HG03139 (cell line): ENCODE measurements around the gene ASTN1.

Experiments
- ATAC-seq: cut with Tn5 transposase; IDR thresholded peaks from one replicate; pipeline ENCODE4 v1.9.1; 2021; ENCODE audit not compliant: unreplicated experiment

Gene ASTN1

DNA sequence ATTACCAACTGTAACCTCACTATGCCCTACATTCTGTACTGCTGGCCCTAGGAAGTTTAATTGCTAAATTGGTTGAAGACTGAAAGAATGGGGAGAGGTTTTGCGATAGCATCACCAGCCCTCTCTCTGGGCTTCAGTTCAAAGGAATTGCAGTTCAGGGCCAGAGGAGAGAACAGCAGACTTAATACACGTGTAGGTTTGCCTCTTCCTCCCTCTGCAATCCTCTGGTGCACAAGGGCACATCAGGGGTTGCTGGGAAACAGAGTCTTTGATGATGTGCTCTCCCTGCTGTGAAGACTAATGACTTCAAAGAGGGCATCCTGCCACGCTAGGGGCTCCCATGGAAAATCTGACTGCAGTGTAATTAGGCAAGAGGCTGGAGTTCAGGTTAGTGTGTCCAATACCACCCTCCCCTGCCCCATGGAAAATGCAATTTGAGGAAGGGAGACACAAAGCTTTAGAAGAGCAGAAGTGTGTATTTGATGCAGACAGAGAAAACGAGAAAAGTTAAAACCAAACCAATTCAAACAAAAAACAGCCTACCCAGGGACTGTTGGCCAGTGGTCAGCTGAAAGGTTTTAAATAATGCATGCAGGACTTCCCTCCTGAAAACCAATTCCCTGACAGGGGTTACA is 167.9 kb downstream of the ASTN1 start:
- ATAC-seq, result no peak

DNA sequence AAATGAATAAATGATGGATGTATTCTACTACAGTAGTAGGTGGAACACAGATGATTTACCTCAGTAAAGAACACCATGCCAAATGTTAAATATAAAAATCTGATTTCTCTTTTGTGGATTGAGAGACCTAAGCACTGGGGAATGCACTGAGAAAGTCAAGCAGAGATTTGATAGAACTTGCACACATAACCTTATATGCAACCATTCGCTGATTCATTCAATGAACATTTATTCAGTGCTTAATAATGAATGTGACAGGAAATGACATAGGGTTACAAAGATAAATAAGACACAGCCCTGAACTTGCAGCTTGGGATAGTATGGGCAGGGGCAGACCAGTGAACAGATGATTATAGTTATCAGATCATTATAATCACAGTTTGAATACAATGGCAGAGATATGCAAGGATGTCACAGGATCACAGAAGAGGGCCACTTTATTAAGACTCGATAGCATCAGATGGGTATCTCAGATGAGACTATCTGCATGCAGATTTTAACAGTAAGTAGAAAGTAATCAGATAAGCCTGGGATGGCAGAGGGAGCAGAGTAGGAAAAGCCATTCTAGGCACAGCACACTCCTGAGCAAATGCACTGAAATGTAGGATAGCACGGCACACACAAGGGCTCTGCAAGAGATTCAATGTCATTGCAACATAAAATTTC is 169.4 kb downstream of the ASTN1 start:
- no peak for ATAC-seq

DNA sequence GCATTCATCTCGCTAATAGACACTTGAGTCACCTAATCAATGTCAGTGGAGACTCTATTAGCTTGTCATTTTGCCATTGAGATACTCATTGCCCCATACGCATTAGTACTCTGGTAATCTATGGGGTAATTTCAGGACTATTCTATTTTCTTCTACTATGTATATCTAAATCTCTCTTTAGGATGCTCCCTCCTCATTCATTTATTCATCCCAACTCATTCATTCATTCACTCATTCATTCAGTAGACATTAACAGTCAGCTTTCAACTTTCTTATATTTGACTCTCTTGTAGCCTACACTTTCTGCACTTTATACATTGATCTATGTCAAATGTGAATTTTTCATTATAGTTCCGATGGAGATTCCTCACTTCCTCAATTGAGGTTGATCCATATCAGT is 170.9 kb downstream of the ASTN1 start:
- no peak for ATAC-seq

DNA sequence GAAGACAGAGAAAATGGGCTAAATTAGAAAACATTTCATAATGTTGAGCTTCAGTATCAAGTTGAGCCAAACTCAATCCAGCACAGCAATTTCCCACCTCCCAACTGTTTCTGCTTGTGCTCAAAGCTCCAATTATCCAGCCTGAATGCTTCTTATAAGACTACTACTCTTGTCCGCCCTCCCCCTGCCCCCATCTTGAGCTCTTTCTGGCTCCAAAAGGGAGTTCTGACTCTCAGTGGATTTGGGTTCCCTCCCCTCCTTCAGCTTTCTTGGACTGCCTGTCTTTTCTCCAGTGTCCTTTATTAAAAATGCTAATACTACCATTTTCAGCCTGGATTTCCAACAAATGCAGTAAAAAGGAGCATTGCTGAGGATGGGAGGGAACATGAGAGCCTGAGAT is 174.8 kb downstream of the ASTN1 start:
- no peak for ATAC-seq

DNA sequence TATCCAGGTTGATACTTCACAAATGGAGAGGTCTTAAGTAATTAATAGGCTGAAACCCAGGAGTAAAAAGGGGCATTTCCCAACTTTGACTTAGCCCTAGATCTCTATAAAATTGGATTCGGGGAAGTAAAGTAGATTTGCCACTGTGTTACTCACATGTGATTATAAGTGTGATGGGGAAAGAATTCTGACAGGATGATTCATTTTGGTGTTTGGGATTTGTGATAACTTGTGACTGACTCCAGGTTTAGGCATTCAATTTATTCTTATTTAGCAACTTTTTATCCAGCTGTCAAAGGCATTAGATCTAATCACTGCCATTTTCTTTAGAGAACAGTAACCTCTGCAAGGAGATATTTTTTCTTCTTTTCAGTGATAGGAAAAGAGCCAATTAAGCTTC is 175.5 kb downstream of the ASTN1 start:
- ATAC-seq, result no peak

DNA sequence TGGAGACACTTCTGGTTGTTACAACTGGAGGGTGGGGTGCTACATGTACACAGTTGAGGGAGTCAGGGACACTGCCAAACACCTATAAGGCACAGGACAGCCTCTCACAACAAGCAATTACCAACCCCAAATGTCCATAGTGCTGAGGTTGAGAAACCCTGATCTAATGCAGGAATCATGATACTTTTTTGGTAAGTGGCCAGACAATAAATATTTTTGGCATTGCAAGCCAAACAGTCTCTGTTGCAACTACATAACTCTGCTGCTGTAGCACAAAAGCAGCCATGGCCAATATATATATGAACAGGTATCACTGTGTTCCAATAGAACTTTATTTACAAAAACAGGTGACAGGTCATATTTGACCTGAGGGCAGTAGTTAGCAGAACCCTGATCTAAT is 177.5 kb downstream of the ASTN1 start:
- no peak for ATAC-seq

DNA sequence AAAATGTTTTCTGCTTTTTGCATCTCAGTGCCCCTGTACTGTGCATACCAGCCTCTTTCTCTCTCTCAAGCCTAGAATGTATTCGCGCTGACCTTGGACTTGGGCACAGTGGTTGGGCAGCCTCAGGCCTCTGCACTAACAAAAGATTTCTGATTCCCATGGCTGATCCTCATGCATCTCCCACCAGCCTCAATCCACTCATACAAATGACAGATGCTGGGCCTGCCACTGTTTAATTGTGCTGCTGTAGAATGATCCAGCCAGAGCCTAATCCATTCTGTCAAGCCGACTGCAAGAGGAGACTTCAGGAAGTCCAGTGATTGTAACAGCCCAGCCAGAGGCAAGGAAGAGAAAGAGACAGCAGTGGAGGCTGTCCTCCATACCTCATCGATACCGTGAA is 180.8 kb downstream of the ASTN1 start:
- ATAC-seq, result no peak

DNA sequence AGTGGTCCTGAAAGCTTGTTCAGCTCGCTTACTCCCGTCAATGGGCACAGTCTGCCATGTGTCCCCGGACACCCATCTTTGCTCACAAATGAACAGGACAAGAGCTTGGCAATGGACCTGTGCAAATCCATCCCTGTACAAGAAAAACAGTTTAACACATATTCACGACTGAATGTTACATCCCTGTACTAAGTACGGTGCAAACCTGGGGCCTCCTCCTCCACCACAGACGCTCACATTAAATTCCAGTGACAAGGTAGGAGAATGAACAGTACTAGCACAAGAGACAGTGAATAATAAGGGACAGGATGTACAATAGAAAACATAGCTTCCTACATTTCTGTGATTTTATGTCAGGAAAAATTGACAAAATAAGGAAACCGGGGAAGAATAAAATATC is 187.7 kb downstream of the ASTN1 start:
- no peak for ATAC-seq

DNA sequence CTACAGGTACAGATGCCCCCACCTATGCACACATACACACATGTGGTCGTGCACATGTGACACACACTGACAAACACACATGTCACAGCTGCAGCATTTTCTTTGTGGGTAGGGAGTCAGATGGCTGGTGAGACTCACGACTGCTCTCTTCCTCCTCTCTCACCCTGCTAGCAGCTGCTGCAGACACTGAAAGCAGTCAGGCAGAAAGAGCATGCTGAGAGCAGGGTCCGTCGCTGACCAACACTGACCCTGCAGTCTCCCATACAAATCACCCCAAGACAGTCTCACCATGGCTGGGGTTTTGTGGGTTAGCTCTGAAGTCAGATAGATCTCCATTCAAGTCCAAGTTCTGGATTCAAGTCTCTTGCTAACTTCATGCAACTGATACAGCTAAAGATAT is 188.3 kb downstream of the ASTN1 start:
- no peak for ATAC-seq

DNA sequence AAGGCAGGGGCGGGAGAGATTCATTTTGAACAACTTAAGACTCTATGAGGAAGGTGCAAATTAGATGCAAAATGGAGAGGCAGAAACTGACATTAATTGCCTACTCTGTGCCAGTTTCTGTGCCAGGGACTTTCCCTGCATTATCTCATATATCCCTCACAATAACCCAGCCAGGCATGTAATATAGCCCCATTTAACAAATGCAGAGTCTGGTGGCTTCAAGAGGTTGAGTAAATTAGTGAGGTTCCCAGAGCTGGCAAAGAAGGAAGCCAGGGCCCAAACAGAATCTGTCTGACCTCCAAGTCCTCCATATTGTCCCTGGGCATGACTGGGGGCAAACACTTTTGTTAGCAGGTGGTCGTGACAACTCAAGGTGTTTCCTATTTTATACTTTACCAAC is 199.8 kb downstream of the ASTN1 start:
- no peak for ATAC-seq

DNA sequence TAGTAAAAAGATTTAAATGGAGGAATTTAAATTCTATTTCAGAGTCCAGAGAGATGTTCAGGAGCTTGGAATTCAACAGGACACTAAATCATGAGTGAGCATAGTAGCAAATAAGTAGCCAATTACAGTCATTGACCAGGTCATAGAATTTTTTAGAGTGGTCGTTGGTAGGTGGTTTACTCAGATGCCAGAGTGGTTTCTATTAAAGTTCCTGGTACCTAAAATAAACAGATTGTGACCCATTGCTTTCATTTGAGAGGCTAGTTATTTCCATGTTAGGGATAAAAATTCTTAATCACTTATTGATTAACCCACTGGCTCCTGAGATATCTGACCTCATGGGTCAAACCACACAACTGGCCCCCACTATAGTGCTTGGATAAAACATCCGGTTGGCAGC is 201.3 kb downstream of the ASTN1 start:
- no peak for ATAC-seq

DNA sequence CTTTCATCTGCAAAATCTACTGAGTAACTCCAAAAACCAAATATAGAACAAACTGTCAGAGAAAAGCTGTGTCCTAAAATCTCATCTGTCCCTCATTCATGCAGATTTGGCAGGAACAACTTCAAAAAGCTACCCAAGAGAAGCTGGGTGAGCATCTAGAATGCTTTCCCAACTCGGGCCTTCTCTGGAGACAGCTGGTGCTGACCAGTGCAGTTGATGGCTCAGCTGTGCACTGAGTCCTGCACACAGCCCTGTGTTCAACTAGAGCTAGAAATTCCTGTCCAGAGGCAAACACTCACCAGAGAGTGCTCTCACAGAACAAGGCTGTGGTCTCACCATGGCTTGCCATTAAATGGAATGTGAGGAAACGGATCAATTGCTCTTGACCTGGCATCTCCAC is 202.8 kb downstream of the ASTN1 start:
- no peak for ATAC-seq

DNA sequence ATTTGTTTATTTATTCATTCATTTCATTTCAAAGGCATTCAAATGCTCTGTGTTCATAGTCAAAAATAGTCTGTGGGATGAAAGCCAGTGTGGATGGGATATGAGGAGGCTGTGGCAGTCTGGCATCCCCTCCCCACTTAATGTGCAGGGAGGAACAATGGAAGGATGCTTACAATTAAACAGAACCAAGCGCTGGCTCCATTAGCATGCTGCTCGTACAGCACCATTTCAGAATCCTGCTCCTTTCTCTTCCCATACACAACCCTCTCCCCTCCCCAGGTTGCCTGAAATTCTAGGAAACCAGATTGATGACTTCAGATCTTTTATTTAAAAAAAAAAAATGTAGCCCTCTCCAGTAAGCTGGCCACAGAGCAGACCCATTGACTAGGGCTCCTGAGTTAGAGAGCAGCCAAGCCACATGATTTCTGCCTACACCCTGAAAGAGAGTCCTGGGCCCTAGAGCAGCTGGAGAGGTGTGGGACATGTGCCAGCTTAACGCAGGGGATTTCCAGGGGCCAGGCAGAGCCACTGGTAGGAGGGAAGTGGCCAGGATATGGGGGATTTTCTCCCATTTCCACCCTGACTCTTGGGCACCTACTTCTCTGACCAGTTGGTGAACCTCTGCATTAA is 205.2 kb downstream of the ASTN1 start:
- no peak for ATAC-seq

DNA sequence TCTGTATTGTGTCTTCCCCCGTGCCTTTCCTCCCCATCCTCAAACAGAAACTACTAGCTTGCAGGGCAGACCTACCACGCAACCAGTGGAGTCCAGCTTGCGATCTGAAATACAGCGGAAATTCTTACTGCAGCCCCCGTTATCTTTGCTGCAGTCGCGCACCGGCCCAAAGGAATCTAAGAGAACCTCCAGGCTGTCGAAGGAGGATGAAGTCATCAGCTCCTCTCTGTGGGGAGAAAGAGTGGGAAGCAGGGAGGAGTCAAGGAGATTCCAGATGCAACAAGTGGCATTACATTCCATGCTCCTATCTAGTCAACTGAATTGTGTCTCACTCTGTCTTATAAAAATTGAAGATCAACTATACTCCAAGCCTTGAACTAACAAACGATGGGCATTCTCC is 206.9 kb downstream of the ASTN1 start:
- no peak for ATAC-seq

DNA sequence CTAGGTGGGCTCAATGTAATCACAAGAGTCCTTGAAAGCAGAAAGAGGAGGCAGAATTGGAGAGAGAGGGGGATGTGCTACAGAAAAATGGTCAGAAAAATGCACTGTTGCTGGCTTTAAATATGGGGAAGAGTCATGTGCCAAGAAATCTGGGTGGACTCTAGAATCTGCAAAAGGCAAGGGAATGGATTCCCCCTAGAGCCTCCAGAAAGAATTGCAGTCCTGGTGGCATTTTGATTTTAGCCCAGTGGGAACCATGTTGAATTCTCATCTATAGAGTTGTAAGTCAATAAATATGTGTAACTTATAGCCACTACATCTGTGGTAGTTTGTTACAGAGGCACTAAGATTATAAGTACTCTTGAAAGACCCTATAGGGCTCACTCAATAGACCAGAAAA is 210.3 kb downstream of the ASTN1 start:
- ATAC-seq, result no peak

DNA sequence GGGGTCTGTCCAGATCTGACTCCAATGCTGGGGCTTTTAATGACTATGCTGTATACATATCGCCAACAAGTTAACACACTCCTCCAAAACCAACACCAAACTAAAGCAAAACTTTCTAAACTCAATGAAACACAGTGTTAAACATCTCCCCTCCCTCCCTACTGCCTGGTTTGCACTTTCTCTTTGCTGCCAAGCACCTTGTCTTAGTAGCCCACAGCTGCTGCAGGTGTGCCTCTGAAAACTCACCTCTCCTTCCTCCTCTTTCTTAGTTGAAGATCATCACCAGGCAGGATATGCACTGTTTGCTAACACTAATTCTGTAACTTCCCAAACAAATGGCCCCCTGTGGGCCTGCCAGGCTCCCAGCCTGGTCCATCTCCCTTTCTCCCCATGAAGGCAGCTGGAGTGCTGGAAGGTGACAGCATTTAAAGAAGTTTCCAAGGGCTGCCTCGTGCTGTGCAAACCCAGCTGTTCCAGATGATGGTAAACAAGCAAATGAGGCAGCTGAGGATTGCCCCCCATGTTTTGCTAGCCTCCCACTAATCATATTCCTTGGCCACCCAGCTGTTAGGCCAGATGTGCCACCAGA is 213.7 kb downstream of the ASTN1 start:
- ATAC-seq, result no peak

DNA sequence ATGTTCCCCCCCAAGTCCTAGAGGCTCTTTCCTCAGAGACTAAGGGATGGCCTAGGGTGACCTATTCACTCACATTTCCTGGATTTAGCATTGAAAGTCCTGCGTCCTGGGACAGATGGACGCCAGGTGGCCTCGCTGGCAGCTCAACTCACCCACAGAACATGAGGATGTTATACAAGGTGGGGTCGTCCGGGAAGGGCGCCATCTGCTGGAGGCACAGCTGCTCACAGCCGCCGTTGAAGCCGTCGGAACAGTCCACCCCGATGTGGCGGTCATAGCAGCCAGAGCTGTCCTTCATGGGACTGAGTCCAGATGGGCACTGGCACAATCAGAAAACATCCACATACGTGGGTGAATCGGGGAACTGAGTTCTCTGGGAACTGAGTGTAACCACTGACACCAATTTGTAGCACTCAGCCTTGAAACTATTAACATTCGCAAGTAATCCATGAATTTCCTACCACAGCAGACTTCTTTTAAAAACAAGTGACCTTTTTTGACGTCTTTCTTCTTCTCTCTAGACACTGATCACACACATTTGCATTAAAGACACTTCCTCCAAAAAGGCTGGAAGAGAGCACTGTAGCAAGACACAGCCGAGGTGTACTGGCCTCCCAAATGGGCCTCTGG is 215.4 kb downstream of the ASTN1 start:
- ATAC-seq, result peak; percentile 76

DNA sequence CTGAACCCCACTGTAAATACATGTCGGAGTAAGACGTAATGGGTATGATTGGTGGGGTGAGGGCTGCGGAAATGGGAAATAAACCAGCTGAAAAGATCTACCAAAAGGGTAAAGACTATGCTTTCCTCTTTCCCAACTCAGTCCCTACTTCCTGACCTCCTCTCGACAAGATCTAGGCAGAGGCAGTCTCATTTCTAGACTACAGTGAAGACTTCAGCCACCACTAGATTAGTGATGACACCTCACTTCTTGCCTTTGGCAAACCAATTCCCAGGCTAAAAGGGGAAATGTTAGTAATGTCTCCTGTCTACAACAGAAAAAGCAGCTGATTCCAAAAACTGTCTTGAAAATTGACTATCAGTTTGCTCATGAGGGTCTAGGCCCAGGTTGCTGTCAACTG is 219.9 kb downstream of the ASTN1 start:
- no peak for ATAC-seq

DNA sequence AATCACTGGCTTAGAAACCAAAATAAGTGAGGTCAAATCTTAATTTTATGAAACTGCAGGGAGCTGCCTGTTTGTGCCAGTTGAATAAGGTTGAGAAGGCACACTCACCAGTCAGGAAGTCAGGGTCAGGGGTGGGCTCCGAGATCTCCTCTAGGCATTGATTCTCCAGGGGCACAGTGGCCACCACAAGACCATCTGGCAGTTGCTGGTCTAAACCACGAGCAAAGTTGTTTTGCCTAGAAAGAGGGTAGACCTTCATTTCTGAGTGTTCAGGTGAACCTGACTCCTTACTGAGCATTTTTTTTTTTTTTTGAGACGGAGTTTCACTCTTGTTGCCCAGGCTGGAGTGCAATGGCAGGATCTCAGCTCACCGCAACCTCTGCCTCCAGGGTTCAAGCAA is 220.7 kb downstream of the ASTN1 start:
- no peak for ATAC-seq

DNA sequence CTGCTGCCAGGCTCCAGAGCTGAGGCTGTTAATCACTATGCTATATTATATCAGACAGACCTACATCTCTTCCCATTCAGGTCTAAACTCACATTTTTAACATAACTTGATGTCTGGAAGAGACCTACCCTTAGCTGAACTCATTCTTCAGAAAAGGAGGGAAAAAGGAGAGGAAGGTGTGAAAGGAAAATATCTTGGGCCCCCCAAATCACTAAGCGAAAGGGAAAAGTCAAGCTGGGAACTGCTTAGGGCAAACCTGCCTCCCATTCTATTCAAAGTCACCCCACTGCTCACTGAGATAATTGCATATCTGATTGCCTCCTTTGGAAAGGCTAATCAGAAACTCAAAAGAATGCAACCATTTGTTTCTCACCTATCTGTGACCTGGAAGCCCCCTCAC is 222.2 kb downstream of the ASTN1 start:
- ATAC-seq, result no peak

DNA sequence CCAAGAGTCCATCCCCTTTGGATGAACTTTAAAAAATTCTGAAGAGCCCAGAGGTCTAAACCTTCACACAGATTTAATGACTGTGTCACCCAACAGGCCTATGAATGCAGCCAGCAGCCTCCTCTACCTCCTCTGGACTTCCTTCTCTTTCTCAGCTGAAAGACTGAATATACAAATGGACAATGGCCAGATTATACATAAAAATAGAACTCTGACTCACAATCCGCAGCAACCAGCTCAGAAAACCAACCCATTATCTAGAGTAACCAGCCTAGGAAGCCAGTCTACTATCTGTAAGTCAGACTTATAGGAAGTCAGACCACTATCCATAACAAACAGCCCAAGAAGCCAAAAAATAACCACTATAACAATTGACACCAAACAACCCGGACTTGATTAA is 224.5 kb downstream of the ASTN1 start:
- no peak for ATAC-seq

DNA sequence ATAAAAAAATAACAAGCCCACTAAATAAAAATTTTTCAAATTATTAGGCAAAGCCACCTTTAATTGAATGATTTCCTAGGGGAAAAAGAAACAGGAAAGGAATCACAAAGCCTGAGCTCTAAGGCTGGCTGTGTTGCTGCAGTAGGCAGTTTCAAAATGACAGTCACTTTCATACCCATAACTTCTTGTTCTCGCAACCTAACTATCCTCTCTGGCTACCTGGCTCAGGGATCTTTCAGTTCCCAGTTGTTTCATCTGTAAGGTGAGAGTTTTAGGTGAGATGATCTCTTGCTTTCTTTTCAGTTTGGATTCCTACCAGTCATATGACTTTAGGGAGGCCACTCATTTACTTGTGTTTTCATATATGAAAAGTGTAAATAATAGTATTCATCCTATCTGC is 226.1 kb downstream of the ASTN1 start:
- ATAC-seq, result no peak
